GM12878 (cell line): ENCODE results near the gene PIGM. TPM values are rescaled to one million over a fixed set of nuclear protein-coding genes. Genes with fewer than 3 reads are reported as not detected.

Experiments used
- ATAC-seq: fragments of 200-7000 bp; cut with Tn5 transposase; 3 replicates; pipeline ENCODE4 v1.9.1; 2020; ENCODE audit warnings: mild to moderate bottlenecking, moderate library complexity
- BruUV-seq: library from RNA; stranded (reverse); fragments of 400-500 nt; replicated peaks from 2 replicates; lab custom pipeline; 2021; lab: Mats Ljungman, UMichigan
- CTCF ChIA-PET: fragments of 300-600 bp; sonication (Branson Sonifier 250); formaldehyde crosslinking; extraction: SDS; loops from one replicate; lab custom pipeline; 2021; ENCODE audit warnings: inconsistent platforms; lab: Yijun Ruan, JAX
- POLR2A ChIA-PET: fragments of 350-600 bp; formaldehyde crosslinking; extraction: SDS; loops from one replicate; lab custom pipeline; 2021; ENCODE audit warnings: inconsistent platforms; lab: Charles Lee
- RAD21 ChIA-PET: fragments of 300-600 bp; sonication (Branson Sonifier 250); formaldehyde crosslinking; loops from one replicate; lab custom pipeline; 2023; ENCODE audit warnings: antibody characterized with exemption; ENCODE audit not compliant: unreplicated experiment; lab: Charles Lee
- SMC1A ChIA-PET: fragments of 300-600 bp; sonication (Branson Sonifier 250); formaldehyde crosslinking; loops from one replicate; lab custom pipeline; 2023; ENCODE audit not compliant: unreplicated experiment, uncharacterized antibody; lab: Charles Lee
- DNase-seq: peaks from one replicate; pipeline ENCODE4 v3.0.0-alpha.2; 2011; ENCODE audit warnings: low read depth, low spot score
- FAIRE-seq: peaks from 3 replicates; lab custom pipeline; 2011; peaks lifted over from hg19 to GRCh38; lab: Jason Lieb, UNC
- H2AFZ ChIP-seq: 2 replicates; pipeline ENCODE4 v1.6.0; 2011; ENCODE audit warnings: low read depth, low read length, control low read depth; ENCODE audit not compliant: control insufficient read depth
- H3K27ac ChIP-seq: 2 replicates; pipeline ENCODE4 v1.5.1; 2011; ENCODE audit warnings: control low read depth; ENCODE audit not compliant: control insufficient read depth, insufficient read depth
- H3K27me3 ChIP-seq, 2 experiments: replicated peaks in 1 of 2; 2 replicates each; pipeline versions ENCODE4 v1.6.0 to v1.6.1; 2011; ENCODE audit warnings: low read length in 1 of 2; ENCODE audit not compliant: control insufficient read depth in 2 of 2, insufficient read depth in 2 of 2
- H3K36me3 ChIP-seq, 2 experiments: 2 replicates each; pipeline ENCODE4 v1.5.1; 2011; ENCODE audit warnings: low read length in 1 of 2; ENCODE audit not compliant: control insufficient read depth in 2 of 2, insufficient read depth in 2 of 2
- H3K4me1 ChIP-seq: 2 replicates; pipeline ENCODE4 v1.6.1; 2011; ENCODE audit warnings: mild to moderate bottlenecking, low read length, moderate library complexity, mixed read lengths; ENCODE audit not compliant: control insufficient read depth, insufficient read depth
- H3K4me2 ChIP-seq: 2 replicates; pipeline ENCODE4 v1.6.0; 2011; ENCODE audit warnings: control low read depth; ENCODE audit not compliant: control insufficient read depth, insufficient read depth
- H3K4me3 ChIP-seq: fragments of 200-600 bp; sonication (generic); 2 replicates; pipeline ENCODE4 v1.5.1; 2016
- H3K79me2 ChIP-seq: 2 replicates; pipeline ENCODE4 v1.6.0; 2011; ENCODE audit warnings: low read length; ENCODE audit not compliant: control insufficient read depth, insufficient read depth
- H3K9ac ChIP-seq: 2 replicates; pipeline ENCODE4 v1.8.0; 2011; ENCODE audit warnings: low read length, control low read depth, mixed read lengths; ENCODE audit not compliant: control insufficient read depth, insufficient read depth
- H3K9me3 ChIP-seq: replicated peaks from 3 replicates; pipeline ENCODE4 v1.5.1; 2011; ENCODE audit warnings: mild to moderate bottlenecking, low read length; ENCODE audit not compliant: control insufficient read depth, insufficient read depth
- H4K20me1 ChIP-seq: 2 replicates; pipeline ENCODE4 v1.6.0; 2011; ENCODE audit not compliant: control insufficient read depth, insufficient read depth
- E4F1 ChIP-seq: fragments of 450-650 bp; IDR thresholded peaks from 2 replicates; pipeline ENCODE4 v1.6.1; 2018; ENCODE audit warnings: borderline replicate concordance, mild to moderate bottlenecking; ENCODE audit not compliant: partially characterized antibody
- MEF2B ChIP-seq: fragments of 450-650 bp; IDR thresholded peaks from 2 replicates; pipeline ENCODE4 v1.6.1; 2018; ENCODE audit warnings: mild to moderate bottlenecking, moderate library complexity; ENCODE audit not compliant: partially characterized antibody, poor library complexity, severe bottlenecking
- MXI1 ChIP-seq: fragments of 150-350 bp; IDR thresholded peaks from 2 replicates; pipeline ENCODE4 v1.6.1; 2011; ENCODE audit warnings: low read depth, mild to moderate bottlenecking, inconsistent platforms, low read length, improper control_type of control experiment
- PML ChIP-seq: IDR thresholded peaks from 2 replicates; pipeline ENCODE4 v1.6.1; 2012; ENCODE audit warnings: low read length, inconsistent platforms
- POU2F2 ChIP-seq: IDR thresholded peaks from 3 replicates; pipeline ENCODE4 v1.6.1; 2011; ENCODE audit warnings: low read depth, mild to moderate bottlenecking, low read length, borderline replicate concordance
- SPI1 ChIP-seq: IDR thresholded peaks from 2 replicates; pipeline ENCODE4 v1.6.1; 2011; ENCODE audit warnings: low read depth, mild to moderate bottlenecking, low read length, moderate library complexity, borderline replicate concordance; ENCODE audit not compliant: insufficient read depth
- STAT1 ChIP-seq: fragments of 450-650 bp; conservative IDR thresholded peaks from 2 replicates; pipeline ENCODE4 v1.6.1; 2014; ENCODE audit warnings: antibody characterized with exemption, mild to moderate bottlenecking
- TCF3 ChIP-seq: IDR thresholded peaks from 2 replicates; pipeline ENCODE4 v1.6.1; 2012; ENCODE audit warnings: low read depth, mild to moderate bottlenecking, low read length, borderline replicate concordance; ENCODE audit not compliant: insufficient read depth
- in situ Hi-C: fragments of 300-500 bp; cut with MboI; formaldehyde crosslinking; loops from 9 replicates; pipeline ENCODE4 v1.14.3; 2018; ENCODE audit warnings: mixed read lengths
- intact Hi-C: fragments of 100-400 bp; cut with micrococcal nuclease; formaldehyde crosslinking; loops from one replicate; pipeline ENCODE4 v1.14.2; 2022; ENCODE audit not compliant: unreplicated experiment
- polyA plus RNA-seq, 11 experiments: library from polyadenylated mRNA; depleted of rRNA in 4 of 11; unstranded in 6 of 11; stranded (reverse) in 5 of 11; fragments of >200 nt; fragmentation: Nextera tagmentation in 4 of 11; fragmentation: Illumina TruSeq in 1 of 11; extraction: Ambion mirVana in 4 of 11; extraction: Trizol in 1 of 11; gene quantifications; 1 replicate in 1 of 11; 2 replicates in 10 of 11; pipeline versions ENCODE4 v1.2.1 to v1.2.3, GENCODE V29; 2011 to 2016; ENCODE audit warnings: inconsistent platforms in 2 of 11, missing spikeins in 2 of 11, low read depth in 1 of 11
- total RNA-seq, 4 experiments: library from RNA; depleted of rRNA in 3 of 4; stranded (reverse); fragments of >200 nt in 3 of 4; fragmentation: Illumina TruSeq in 1 of 4; extraction: Trizol in 1 of 4; gene quantifications; 2 replicates each; pipeline versions ENCODE4 v1.2.1 to v1.2.3, GENCODE V29; 2013 to 2021
- TF ChIP-seq, protein P1 (sequence below): fragments of 150-350 bp; IDR thresholded peaks from 2 replicates; pipeline ENCODE4 v1.6.1; 2014; ENCODE audit warnings: mild to moderate bottlenecking, low read depth, low read length
- TF ChIP-seq, protein P2 (sequence below): fragments of 450-650 bp; formaldehyde crosslinking; IDR thresholded peaks from 2 replicates; pipeline ENCODE4 v1.4.0; 2020; ENCODE audit warnings: mild to moderate bottlenecking, moderate library complexity
- TF ChIP-seq, protein P3 (sequence below): fragments of 450-650 bp; IDR thresholded peaks from 2 replicates; pipeline ENCODE4 v1.6.1; 2017; ENCODE audit warnings: antibody characterized with exemption, mild to moderate bottlenecking, moderate library complexity

Gene PIGM
- total and polyA plus RNA-seq, 10 of the 15 experiments (the other 5 are each of a cell fraction or from before 2014, with no cell fraction given): 2.6 to 6.1 (median 4.6) TPM

- Histone ChIP-seq H3K4me2 (no peak overlapping the region), H3K4me3 (no peak overlapping the region), H3K27me3 (peaks cover 0 to 2% of the 10 kb centered on the region in 2 experiments; a peak in 2 of 4 replicates), H3K9ac (no peak overlapping the region), H3K79me2 (no peaks in the 10 kb centered on the region), H3K36me3 (no peaks in the 10 kb centered on the region), H3K9me3 (no peaks in the 10 kb centered on the region), H4K20me1 (no peaks in the 10 kb centered on the region), H2AFZ (no peak overlapping the region), H3K4me1 (no peaks in the 10 kb centered on the region; the same call in 1 of the 2 replicates), H3K27ac (no peak overlapping the region)
- DNase-seq (no peak), ATAC-seq (no peak), FAIRE-seq (no peak)
- ChIA-PET SMC1A (interaction anchor here (1.0 to 8.9 kb wide), 9 partner anchors 8 to 139 kb away, joined by 3 to 89 read pairs (median 5); no protein-coding TSS in a partner anchor), RAD21 (interaction anchor here (0.6 to 4.9 kb wide), 8 partner anchors 10 to 299 kb away, joined by 3 to 50 read pairs (median 4); partner anchors contain the start of gene PIGM), CTCF (interaction anchor here (0.6 to 49.8 kb wide), 18 partner anchors 7 to 319 kb away, joined by 3 to 1035 read pairs (median 6); partner anchors contain the start of genes IGSF8, KCNJ10, KCNJ9 and PIGM), POLR2A (interaction anchor here (0.6 to 1.2 kb wide), 2 partner anchors 31 to 43 kb away, joined by 3 to 7 read pairs; no protein-coding TSS in a partner anchor)
- in situ Hi-C loops: no loop called here
- intact Hi-C loops: no loop called here
- BruUV-seq: no TSS peak
- no peak for TF ChIP-seq SPI1
- no peak for TF ChIP-seq STAT1
- TF ChIP-seq TCF3: no peak
- TF ChIP-seq POU2F2: no peak
- TF ChIP-seq, protein P1, sequence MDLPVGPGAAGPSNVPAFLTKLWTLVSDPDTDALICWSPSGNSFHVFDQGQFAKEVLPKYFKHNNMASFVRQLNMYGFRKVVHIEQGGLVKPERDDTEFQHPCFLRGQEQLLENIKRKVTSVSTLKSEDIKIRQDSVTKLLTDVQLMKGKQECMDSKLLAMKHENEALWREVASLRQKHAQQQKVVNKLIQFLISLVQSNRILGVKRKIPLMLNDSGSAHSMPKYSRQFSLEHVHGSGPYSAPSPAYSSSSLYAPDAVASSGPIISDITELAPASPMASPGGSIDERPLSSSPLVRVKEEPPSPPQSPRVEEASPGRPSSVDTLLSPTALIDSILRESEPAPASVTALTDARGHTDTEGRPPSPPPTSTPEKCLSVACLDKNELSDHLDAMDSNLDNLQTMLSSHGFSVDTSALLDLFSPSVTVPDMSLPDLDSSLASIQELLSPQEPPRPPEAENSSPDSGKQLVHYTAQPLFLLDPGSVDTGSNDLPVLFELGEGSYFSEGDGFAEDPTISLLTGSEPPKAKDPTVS: no peak
- no peak for TF ChIP-seq MXI1
- TF ChIP-seq, protein P2, sequence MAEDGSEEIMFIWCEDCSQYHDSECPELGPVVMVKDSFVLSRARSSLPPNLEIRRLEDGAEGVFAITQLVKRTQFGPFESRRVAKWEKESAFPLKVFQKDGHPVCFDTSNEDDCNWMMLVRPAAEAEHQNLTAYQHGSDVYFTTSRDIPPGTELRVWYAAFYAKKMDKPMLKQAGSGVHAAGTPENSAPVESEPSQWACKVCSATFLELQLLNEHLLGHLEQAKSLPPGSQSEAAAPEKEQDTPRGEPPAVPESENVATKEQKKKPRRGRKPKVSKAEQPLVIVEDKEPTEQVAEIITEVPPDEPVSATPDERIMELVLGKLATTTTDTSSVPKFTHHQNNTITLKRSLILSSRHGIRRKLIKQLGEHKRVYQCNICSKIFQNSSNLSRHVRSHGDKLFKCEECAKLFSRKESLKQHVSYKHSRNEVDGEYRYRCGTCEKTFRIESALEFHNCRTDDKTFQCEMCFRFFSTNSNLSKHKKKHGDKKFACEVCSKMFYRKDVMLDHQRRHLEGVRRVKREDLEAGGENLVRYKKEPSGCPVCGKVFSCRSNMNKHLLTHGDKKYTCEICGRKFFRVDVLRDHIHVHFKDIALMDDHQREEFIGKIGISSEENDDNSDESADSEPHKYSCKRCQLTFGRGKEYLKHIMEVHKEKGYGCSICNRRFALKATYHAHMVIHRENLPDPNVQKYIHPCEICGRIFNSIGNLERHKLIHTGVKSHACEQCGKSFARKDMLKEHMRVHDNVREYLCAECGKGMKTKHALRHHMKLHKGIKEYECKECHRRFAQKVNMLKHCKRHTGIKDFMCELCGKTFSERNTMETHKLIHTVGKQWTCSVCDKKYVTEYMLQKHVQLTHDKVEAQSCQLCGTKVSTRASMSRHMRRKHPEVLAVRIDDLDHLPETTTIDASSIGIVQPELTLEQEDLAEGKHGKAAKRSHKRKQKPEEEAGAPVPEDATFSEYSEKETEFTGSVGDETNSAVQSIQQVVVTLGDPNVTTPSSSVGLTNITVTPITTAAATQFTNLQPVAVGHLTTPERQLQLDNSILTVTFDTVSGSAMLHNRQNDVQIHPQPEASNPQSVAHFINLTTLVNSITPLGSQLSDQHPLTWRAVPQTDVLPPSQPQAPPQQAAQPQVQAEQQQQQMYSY (CRISPR knock-in tag): no peak
- TF ChIP-seq E4F1: no peak
- TF ChIP-seq MEF2B: no peak
- TF ChIP-seq, protein P3, sequence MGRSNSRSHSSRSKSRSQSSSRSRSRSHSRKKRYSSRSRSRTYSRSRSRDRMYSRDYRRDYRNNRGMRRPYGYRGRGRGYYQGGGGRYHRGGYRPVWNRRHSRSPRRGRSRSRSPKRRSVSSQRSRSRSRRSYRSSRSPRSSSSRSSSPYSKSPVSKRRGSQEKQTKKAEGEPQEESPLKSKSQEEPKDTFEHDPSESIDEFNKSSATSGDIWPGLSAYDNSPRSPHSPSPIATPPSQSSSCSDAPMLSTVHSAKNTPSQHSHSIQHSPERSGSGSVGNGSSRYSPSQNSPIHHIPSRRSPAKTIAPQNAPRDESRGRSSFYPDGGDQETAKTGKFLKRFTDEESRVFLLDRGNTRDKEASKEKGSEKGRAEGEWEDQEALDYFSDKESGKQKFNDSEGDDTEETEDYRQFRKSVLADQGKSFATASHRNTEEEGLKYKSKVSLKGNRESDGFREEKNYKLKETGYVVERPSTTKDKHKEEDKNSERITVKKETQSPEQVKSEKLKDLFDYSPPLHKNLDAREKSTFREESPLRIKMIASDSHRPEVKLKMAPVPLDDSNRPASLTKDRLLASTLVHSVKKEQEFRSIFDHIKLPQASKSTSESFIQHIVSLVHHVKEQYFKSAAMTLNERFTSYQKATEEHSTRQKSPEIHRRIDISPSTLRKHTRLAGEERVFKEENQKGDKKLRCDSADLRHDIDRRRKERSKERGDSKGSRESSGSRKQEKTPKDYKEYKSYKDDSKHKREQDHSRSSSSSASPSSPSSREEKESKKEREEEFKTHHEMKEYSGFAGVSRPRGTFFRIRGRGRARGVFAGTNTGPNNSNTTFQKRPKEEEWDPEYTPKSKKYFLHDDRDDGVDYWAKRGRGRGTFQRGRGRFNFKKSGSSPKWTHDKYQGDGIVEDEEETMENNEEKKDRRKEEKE: no peak
- TF ChIP-seq PML: no peak
These were observed 45.7 kb upstream of the PIGM start for GRCh38 chr1:160077486-160077885.
